Measurements from ENCODE around the gene HEATR5B. TPM values are rescaled to one million over a fixed set of nuclear protein-coding genes. Genes with fewer than 3 reads are reported as not detected.

Gene HEATR5B
- total and polyA plus RNA-seq, 2 of the 4 experiments (the other 2 are of a cell fraction): 8.3 to 17.9 TPM

DNA sequence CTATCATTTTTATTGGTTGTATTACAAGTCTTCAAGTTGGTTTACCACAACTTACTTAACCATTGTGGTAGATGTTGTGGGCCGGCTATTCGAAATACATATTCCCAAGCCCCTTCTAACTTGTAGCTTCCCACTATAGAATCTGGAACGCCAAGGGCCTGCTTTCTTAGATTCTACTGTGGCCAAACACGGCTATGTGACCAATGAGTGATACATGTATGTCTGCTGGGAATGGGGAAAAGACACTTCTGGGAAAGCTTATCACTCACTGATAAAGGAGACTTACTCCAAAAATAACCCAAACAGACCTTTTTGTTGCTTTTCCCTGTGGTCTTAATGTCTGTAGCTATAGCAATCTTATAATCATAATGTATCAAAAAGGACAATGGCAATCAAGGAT, 142.3 kb downstream of the HEATR5B start:
- H3K14ac ChIP-seq (replicated peaks; ENCODE audit: low read depth, low read length): no peak overlapping the region
- peaks cover 13 to 26% of the 10 kb centered on the region in 2 experiments for H3K79me1 ChIP-seq (ENCODE audit: low read depth in 1 of 2, low read length in 2 of 2)
- H3K27ac ChIP-seq (ENCODE audit: insufficient read depth, low read length): no peak overlapping the region
- intact Hi-C loops (cut with micrococcal nuclease) (no loop called here), in situ Hi-C loops (cut with MboI; ENCODE audit: low sequenced_read_pairs) (no loop called here), dilution Hi-C loops (cut with HindIII; ENCODE audit: low sequenced_read_pairs, unreplicated experiment) (no loop called here)
- H3K23ac ChIP-seq (ENCODE audit: low read depth, low read length): no peak overlapping the region
- CTCF ChIA-PET: no interaction called here
- H3K9me1 ChIP-seq (ENCODE audit: insufficient read depth, low read length): no peaks in the 10 kb centered on the region; the same call in 1 of the 2 replicates
- BruUV-seq (replicated peaks): no TSS peak
- H4K20me1 ChIP-seq (ENCODE audit: insufficient read depth, low read length): no peaks in the 10 kb centered on the region; the same call in 1 of the 2 replicates
- POLR2A ChIA-PET (ENCODE audit: unreplicated experiment): no interaction called here
- no peak overlapping the region for H2BK120ac ChIP-seq (ENCODE audit: low read depth, low read length)
- H3K4ac ChIP-seq (ENCODE audit: low read depth, low read length): no peak overlapping the region
- no peak overlapping the region for H3K4me2 ChIP-seq (ENCODE audit: low read depth, low read length)
- H2AK5ac ChIP-seq (ENCODE audit: low read depth, low read length): no peak overlapping the region
- H4K5ac ChIP-seq (ENCODE audit: low read depth, low read length): no peak overlapping the region
- H3K56ac ChIP-seq (ENCODE audit: extremely low read depth, insufficient read depth, low read length): no peak overlapping the region
- no peak overlapping the region for H2BK20ac ChIP-seq (ENCODE audit: low read depth, low read length)
- no peak for TF ChIP-seq RCOR1 (IDR thresholded peaks at IDR 0.05; ENCODE audit: insufficient replicate concordance, low read length)
- TF ChIP-seq, protein P1, sequence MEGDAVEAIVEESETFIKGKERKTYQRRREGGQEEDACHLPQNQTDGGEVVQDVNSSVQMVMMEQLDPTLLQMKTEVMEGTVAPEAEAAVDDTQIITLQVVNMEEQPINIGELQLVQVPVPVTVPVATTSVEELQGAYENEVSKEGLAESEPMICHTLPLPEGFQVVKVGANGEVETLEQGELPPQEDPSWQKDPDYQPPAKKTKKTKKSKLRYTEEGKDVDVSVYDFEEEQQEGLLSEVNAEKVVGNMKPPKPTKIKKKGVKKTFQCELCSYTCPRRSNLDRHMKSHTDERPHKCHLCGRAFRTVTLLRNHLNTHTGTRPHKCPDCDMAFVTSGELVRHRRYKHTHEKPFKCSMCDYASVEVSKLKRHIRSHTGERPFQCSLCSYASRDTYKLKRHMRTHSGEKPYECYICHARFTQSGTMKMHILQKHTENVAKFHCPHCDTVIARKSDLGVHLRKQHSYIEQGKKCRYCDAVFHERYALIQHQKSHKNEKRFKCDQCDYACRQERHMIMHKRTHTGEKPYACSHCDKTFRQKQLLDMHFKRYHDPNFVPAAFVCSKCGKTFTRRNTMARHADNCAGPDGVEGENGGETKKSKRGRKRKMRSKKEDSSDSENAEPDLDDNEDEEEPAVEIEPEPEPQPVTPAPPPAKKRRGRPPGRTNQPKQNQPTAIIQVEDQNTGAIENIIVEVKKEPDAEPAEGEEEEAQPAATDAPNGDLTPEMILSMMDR (conservative IDR thresholded peaks at IDR 0.05; ENCODE audit: low read depth, low read length): no peak
- no peak for TF ChIP-seq MXI1 (IDR thresholded peaks at IDR 0.05; ENCODE audit: borderline replicate concordance, low read depth, low read length)
- no peak for TF ChIP-seq MAZ (IDR thresholded peaks at IDR 0.05; ENCODE audit: borderline replicate concordance, low read depth, low read length)
- no peak overlapping the region for H3K4me3 ChIP-seq (ENCODE audit: insufficient read depth, low read depth, low read length)
- DNase-seq (no peak), ATAC-seq (ENCODE audit: low read depth) (no peak)
- no peaks in the 10 kb centered on the region for H3K36me3 ChIP-seq (ENCODE audit: control insufficient read depth, insufficient read depth, low read length)
- no peaks in the 10 kb centered on the region for H3K27me3 ChIP-seq (ENCODE audit: control insufficient read depth, insufficient read depth, low read length)
- H4K91ac ChIP-seq (ENCODE audit: insufficient read depth, low read depth, low read length): no peak overlapping the region
- no peaks in the 10 kb centered on the region for H3K4me1 ChIP-seq (ENCODE audit: control insufficient read depth, insufficient read depth, low read length)
- no peak overlapping the region for H2AK9ac ChIP-seq (replicated peaks; ENCODE audit: low read depth, low read length, poor library complexity)
- no peak overlapping the region for H2BK15ac ChIP-seq (ENCODE audit: low read depth, low read length)
- H3K9ac ChIP-seq (ENCODE audit: low read depth, low read length): no peak overlapping the region
- no peak overlapping the region for H2AFZ ChIP-seq (replicated peaks; ENCODE audit: low read length, poor library complexity)
- H3K9me3 ChIP-seq (ENCODE audit: control insufficient read depth, insufficient read depth, low read length): no peaks in the 10 kb centered on the region
- H2BK5ac ChIP-seq (ENCODE audit: low read depth, low read length, poor library complexity, severe bottlenecking): no peak overlapping the region
- no CpG with 5 or more reads among the region's 4 CpGs for WGBS, 2 experiments (ENCODE audit: extremely low coverage in 2 of 2, insufficient read length in 1 of 2)
- H4K8ac ChIP-seq (ENCODE audit: low read depth in 2 of 2, low read length in 2 of 2): no peak overlapping the region
- H3K18ac ChIP-seq (ENCODE audit: low read depth, low read length): no peak overlapping the region
